Measurements from ENCODE around the gene NCAM1.

The NCAM1 gene

GRCh38 chr11:113204280-113204679 is 243.1 kb downstream of the NCAM1 start:
- in situ Hi-C loops (cut with HindIII; ENCODE audit: low pct_ligation_motif_present, low pct_unique_long_range_greater_than_20kb, low sequenced_read_pairs) = no loop called here
- DNase-seq = no peak

- no peak for DNase-seq
- in situ Hi-C loops (cut with HindIII; ENCODE audit: low pct_ligation_motif_present, low pct_unique_long_range_greater_than_20kb, low sequenced_read_pairs) = no loop called here
Observed at GRCh38 chr11:113213549-113213948, 252.3 kb downstream of the NCAM1 start.

- in situ Hi-C loops (cut with HindIII; ENCODE audit: low pct_ligation_motif_present, low pct_unique_long_range_greater_than_20kb, low sequenced_read_pairs) = no loop called here
- no peak for DNase-seq
Observed at GRCh38 chr11:113222241-113222640, 261.0 kb downstream of the NCAM1 start.

GRCh38 chr11:113234888-113235287 is 273.7 kb downstream of the NCAM1 start:
- in situ Hi-C loops (cut with HindIII; ENCODE audit: low pct_ligation_motif_present, low pct_unique_long_range_greater_than_20kb, low sequenced_read_pairs) = no loop called here
- no peak for DNase-seq

- in situ Hi-C loops (cut with HindIII; ENCODE audit: low pct_ligation_motif_present, low pct_unique_long_range_greater_than_20kb, low sequenced_read_pairs) = no loop called here
- DNase-seq = no peak
Observed at GRCh38 chr11:113237261-113237660, 276.0 kb downstream of the NCAM1 start.

- DNase-seq = no peak
- in situ Hi-C loops (cut with HindIII; ENCODE audit: low pct_ligation_motif_present, low pct_unique_long_range_greater_than_20kb, low sequenced_read_pairs) = no loop called here
Observed at GRCh38 chr11:113238721-113239120, 277.5 kb downstream of the NCAM1 start.

- in situ Hi-C loops (cut with HindIII; ENCODE audit: low pct_ligation_motif_present, low pct_unique_long_range_greater_than_20kb, low sequenced_read_pairs) = no loop called here
- no peak for DNase-seq
Observed at GRCh38 chr11:113240389-113240788, 279.2 kb downstream of the NCAM1 start.

GRCh38 chr11:113240790-113241635 is 279.8 kb downstream of the NCAM1 start:
- no peak for DNase-seq
- in situ Hi-C loops (cut with HindIII; ENCODE audit: low pct_ligation_motif_present, low pct_unique_long_range_greater_than_20kb, low sequenced_read_pairs) = no loop called here

GRCh38 chr11:113241636-113242054 is 280.4 kb downstream of the NCAM1 start:
- in situ Hi-C loops (cut with HindIII; ENCODE audit: low pct_ligation_motif_present, low pct_unique_long_range_greater_than_20kb, low sequenced_read_pairs) = no loop called here
- DNase-seq = no peak

GRCh38 chr11:113242060-113242459 is 280.8 kb downstream of the NCAM1 start:
- in situ Hi-C loops (cut with HindIII; ENCODE audit: low pct_ligation_motif_present, low pct_unique_long_range_greater_than_20kb, low sequenced_read_pairs) = no loop called here
- DNase-seq = no peak

- DNase-seq = no peak
Observed at GRCh38 chr11:113242767-113243397, 281.7 kb downstream of the NCAM1 start.

GRCh38 chr11:113243696-113244095 is 282.5 kb downstream of the NCAM1 start:
- in situ Hi-C loops (cut with HindIII; ENCODE audit: low pct_ligation_motif_present, low pct_unique_long_range_greater_than_20kb, low sequenced_read_pairs) = no loop called here
- DNase-seq = no peak

More at GRCh38 chr11:113242767-113243397, 281.7 kb downstream of the NCAM1 start:
- in situ Hi-C loops (cut with HindIII; ENCODE audit: low pct_ligation_motif_present, low pct_unique_long_range_greater_than_20kb, low sequenced_read_pairs) = no loop called here

- no peak for DNase-seq
Observed at GRCh38 chr11:113245216-113245615, 284.0 kb downstream of the NCAM1 start.

GRCh38 chr11:113247221-113247620 is 286.0 kb downstream of the NCAM1 start:
- in situ Hi-C loops (cut with HindIII; ENCODE audit: low pct_ligation_motif_present, low pct_unique_long_range_greater_than_20kb, low sequenced_read_pairs) = no loop called here

More at GRCh38 chr11:113245216-113245615, 284.0 kb downstream of the NCAM1 start:
- in situ Hi-C loops (cut with HindIII; ENCODE audit: low pct_ligation_motif_present, low pct_unique_long_range_greater_than_20kb, low sequenced_read_pairs) = no loop called here

GRCh38 chr11:113247966-113248365 is 286.7 kb downstream of the NCAM1 start:
- in situ Hi-C loops (cut with HindIII; ENCODE audit: low pct_ligation_motif_present, low pct_unique_long_range_greater_than_20kb, low sequenced_read_pairs) = no loop called here
- DNase-seq = no peak

More at GRCh38 chr11:113247221-113247620, 286.0 kb downstream of the NCAM1 start:
- no peak for DNase-seq

- no peak for DNase-seq
- in situ Hi-C loops (cut with HindIII; ENCODE audit: low pct_ligation_motif_present, low pct_unique_long_range_greater_than_20kb, low sequenced_read_pairs) = no loop called here
Observed at GRCh38 chr11:113248702-113249490, 287.7 kb downstream of the NCAM1 start.

GRCh38 chr11:113249491-113249763 is 288.2 kb downstream of the NCAM1 start:
- DNase-seq = no peak
- in situ Hi-C loops (cut with HindIII; ENCODE audit: low pct_ligation_motif_present, low pct_unique_long_range_greater_than_20kb, low sequenced_read_pairs) = no loop called here

- in situ Hi-C loops (cut with HindIII; ENCODE audit: low pct_ligation_motif_present, low pct_unique_long_range_greater_than_20kb, low sequenced_read_pairs) = no loop called here
- no peak for DNase-seq
Observed at GRCh38 chr11:113249786-113250185, 288.6 kb downstream of the NCAM1 start.

GRCh38 chr11:113251281-113251680 is 290.1 kb downstream of the NCAM1 start:
- in situ Hi-C loops (cut with HindIII; ENCODE audit: low pct_ligation_motif_present, low pct_unique_long_range_greater_than_20kb, low sequenced_read_pairs) = no loop called here
- DNase-seq = no peak
